SK-N-SH (cell line): ENCODE results near the gene MYD88. TPM values are rescaled to one million over a fixed set of nuclear protein-coding genes. Genes with fewer than 3 reads are reported as not detected.

Experiments used
- CTCF ChIA-PET: fragments of 300-600, 350-600 bp; formaldehyde crosslinking; extraction: SDS; loops from one replicate; lab custom pipeline; 2021; lab: Yijun Ruan, JAX
- POLR2A ChIA-PET: fragments of 350-600 bp; sonication (Branson Sonifier 250); formaldehyde crosslinking; extraction: SDS; loops from one replicate; lab custom pipeline; 2020; ENCODE audit warnings: antibody characterized with exemption, inconsistent platforms; lab: Yijun Ruan, JAX
- DNase-seq: peaks from one replicate; pipeline ENCODE4 v3.0.0; 2012
- H2AFZ ChIP-seq: fragments of 200-600 bp; sonication (generic); 2 replicates; pipeline ENCODE4 v1.8.1; 2016; ENCODE audit warnings: antibody characterized with exemption, mild to moderate bottlenecking, low read depth
- H3F3A ChIP-seq: fragments of 200-600 bp; sonication (generic); replicated peaks from 2 replicates; pipeline ENCODE3; 2016; ENCODE audit warnings: antibody characterized with exemption, mild to moderate bottlenecking; ENCODE audit not compliant: insufficient read depth
- H3K27ac ChIP-seq, 2 experiments: fragments of 200-500 bp in 1 of 2; fragments of 200-600 bp in 1 of 2; sonication (Bioruptor generic) in 1 of 2; sonication (generic), shearing (Covaris generic) in 1 of 2; 2 replicates each; pipeline versions ENCODE4 v1.5.1 to v1.6.1; 2014 to 2016; ENCODE audit warnings: low read depth in 2 of 2, inconsistent platforms in 1 of 2, low read length in 1 of 2, mild to moderate bottlenecking in 1 of 2, mixed read lengths in 1 of 2
- H3K27me3 ChIP-seq: fragments of 200-600 bp; sonication (generic), shearing (Covaris generic); 2 replicates; pipeline ENCODE4 v1.6.1; 2016; ENCODE audit warnings: mixed run types; ENCODE audit not compliant: insufficient read depth
- H3K36me3 ChIP-seq, 2 experiments: fragments of 200-500 bp in 1 of 2; fragments of 200-600 bp in 1 of 2; sonication (Bioruptor generic) in 1 of 2; sonication (generic) in 1 of 2; replicated peaks in 1 of 2; 2 replicates each; pipeline versions ENCODE3 to v1.5.1; 2014 to 2016; ENCODE audit warnings: low read length in 1 of 2, mild to moderate bottlenecking in 1 of 2; ENCODE audit not compliant: insufficient read depth in 2 of 2, control insufficient read depth in 1 of 2
- H3K4me1 ChIP-seq, 2 experiments: fragments of 200-500 bp in 1 of 2; fragments of 200-600 bp in 1 of 2; sonication (Bioruptor generic) in 1 of 2; sonication (generic), shearing (Covaris generic) in 1 of 2; 2 replicates each; pipeline versions ENCODE4 v1.5.1 to v1.6.1; 2014 to 2016; ENCODE audit warnings: low read depth in 1 of 2, low read length in 1 of 2, mixed run types in 1 of 2; ENCODE audit not compliant: insufficient read depth in 2 of 2, control insufficient read depth in 1 of 2
- H3K4me2 ChIP-seq: fragments of 200-600 bp; sonication (generic), shearing (Covaris generic); 2 replicates; pipeline ENCODE4 v1.6.1; 2017; ENCODE audit warnings: mixed run types
- H3K4me3 ChIP-seq, 2 experiments: fragments of 200-500 bp in 1 of 2; fragments of 200-600 bp in 1 of 2; sonication (Bioruptor generic) in 1 of 2; sonication (generic), shearing (Covaris generic) in 1 of 2; 2 replicates each; pipeline versions ENCODE4 v1.5.1 to v1.8.1; 2014 to 2016; ENCODE audit warnings: low read depth in 2 of 2, inconsistent platforms in 1 of 2, low read length in 1 of 2, mild to moderate bottlenecking in 1 of 2, mixed read lengths in 1 of 2, moderate library complexity in 1 of 2
- H3K79me2 ChIP-seq: fragments of 200-600 bp; sonication (generic); 2 replicates; pipeline ENCODE4 v1.8.1; 2017; ENCODE audit warnings: mild to moderate bottlenecking; ENCODE audit not compliant: insufficient read depth
- H3K9ac ChIP-seq: fragments of 200-600 bp; sonication (generic); 2 replicates; pipeline ENCODE4 v1.6.1; 2017; ENCODE audit warnings: mixed run types
- H3K9me2 ChIP-seq: fragments of 200-600 bp; sonication (generic); 2 replicates; pipeline ENCODE4 v1.6.1; 2017; ENCODE audit warnings: mixed run types
- H3K9me3 ChIP-seq: fragments of 200-600 bp; sonication (generic); 2 replicates; pipeline ENCODE4 v1.6.1; 2017; ENCODE audit warnings: mixed run types, mild to moderate bottlenecking, moderate library complexity
- H4K20me1 ChIP-seq: fragments of 200-600 bp; sonication (generic); 2 replicates; pipeline ENCODE4 v1.6.1; 2017; ENCODE audit warnings: mild to moderate bottlenecking, mixed run types; ENCODE audit not compliant: insufficient read depth
- CHD2 ChIP-seq: fragments of 150-350 bp; IDR thresholded peaks from 2 replicates; pipeline ENCODE4 v1.6.1; 2018; ENCODE audit warnings: low read length; ENCODE audit not compliant: partially characterized antibody
- CTCF ChIP-seq: fragments of 200-600 bp; sonication (generic); IDR thresholded peaks from 2 replicates; pipeline ENCODE4 v1.6.1; 2017; ENCODE audit warnings: antibody characterized with exemption, mild to moderate bottlenecking, moderate library complexity
- ELF1 ChIP-seq: IDR thresholded peaks from 2 replicates; pipeline ENCODE4 v1.4.0; 2012
- EP300 ChIP-seq, 2 experiments: IDR thresholded peaks; 2 replicates each; pipeline versions ENCODE4 v1.4.0 to v1.6.1; 2012; ENCODE audit warnings: borderline replicate concordance in 1 of 2, low read depth in 1 of 2, low read length in 1 of 2
- FOXJ3 ChIP-seq: sonication (generic); formaldehyde crosslinking; IDR thresholded peaks from 2 replicates; pipeline ENCODE4 v1.5.1; 2020; ENCODE audit warnings: mild to moderate bottlenecking, missing genetic modification reagents
- FOXM1 ChIP-seq: IDR thresholded peaks from 2 replicates; pipeline ENCODE4 v1.4.0; 2012; ENCODE audit warnings: low read depth, mild to moderate bottlenecking
- GATA2 ChIP-seq: sonication (generic); formaldehyde crosslinking; IDR thresholded peaks from 2 replicates; pipeline ENCODE4 v1.5.0; 2020; ENCODE audit warnings: mild to moderate bottlenecking, missing genetic modification reagents
- MAX ChIP-seq: IDR thresholded peaks from 2 replicates; pipeline ENCODE4 v1.4.0; 2012; ENCODE audit warnings: low read depth
- MXI1 ChIP-seq: IDR thresholded peaks from 2 replicates; pipeline ENCODE4 v1.6.1; 2012; ENCODE audit warnings: mild to moderate bottlenecking, low read depth, low read length, improper control_type of control experiment
- NFIC ChIP-seq: IDR thresholded peaks from 2 replicates; pipeline ENCODE4 v1.4.0; 2012; ENCODE audit warnings: borderline replicate concordance
- NRF1 ChIP-seq: IDR thresholded peaks from 2 replicates; pipeline ENCODE4 v1.6.1; 2012; ENCODE audit warnings: low read depth, mild to moderate bottlenecking, low read length
- POLR2AphosphoS5 ChIP-seq: IDR thresholded peaks from 2 replicates; pipeline ENCODE4 v1.6.1; 2012; ENCODE audit warnings: low read depth, low read length
- RCOR1 ChIP-seq: fragments of 150-350 bp; IDR thresholded peaks from 2 replicates; pipeline ENCODE4 v1.6.1; 2017; ENCODE audit warnings: antibody characterized with exemption, low read length
- RFX5 ChIP-seq: IDR thresholded peaks from 2 replicates; pipeline ENCODE4 v1.6.1; 2012; ENCODE audit warnings: mild to moderate bottlenecking, improper control_type of control experiment, low read length
- SMC3 ChIP-seq: IDR thresholded peaks from 2 replicates; pipeline ENCODE4 v1.6.1; 2012; ENCODE audit warnings: low read depth, low read length, improper control_type of control experiment
- USF1 ChIP-seq: IDR thresholded peaks from 2 replicates; pipeline ENCODE4 v1.4.0; 2012; ENCODE audit warnings: low read depth, borderline replicate concordance
- USF2 ChIP-seq: fragments of 150-350 bp; IDR thresholded peaks from 2 replicates; pipeline ENCODE4 v1.6.1; 2017; ENCODE audit warnings: antibody characterized with exemption, low read length, low read depth, borderline replicate concordance
- ZBTB33 ChIP-seq: IDR thresholded peaks from 2 replicates; pipeline ENCODE4 v1.4.0; 2012; ENCODE audit warnings: low read depth, borderline replicate concordance
- WGBS: methylation state at CpG from one replicate; pipeline ENCODE4 v1.1.6; 2017; ENCODE audit warnings: low lambda C conversion rate; 5-methylcytosine and 5-hydroxymethylcytosine counted together
- polyA plus RNA-seq, 3 experiments: library from polyadenylated mRNA; depleted of rRNA; stranded (reverse); fragments of >200 nt; gene quantifications; 2 replicates each; pipeline ENCODE4 v1.2.3, GENCODE V29; 2012

Gene MYD88
- polyA plus RNA-seq, 1 of the 3 experiments (the other 2 are of a cell fraction), result 24.0 TPM

- CTCF ChIA-PET, result interaction anchor here (1.6 kb wide), 1 partner anchor 7 kb away, joined by 5 read pairs; no protein-coding TSS in a partner anchor
- no peaks in the 10 kb centered on the region for H3K4me1 ChIP-seq
- H4K20me1 ChIP-seq, result no peaks in the 10 kb centered on the region
- no peaks in the 10 kb centered on the region for H3K79me2 ChIP-seq
- H3K36me3 ChIP-seq, result no peaks in the 10 kb centered on the region
- H3K27ac ChIP-seq, result no peak overlapping the region
- POLR2A ChIA-PET, result no interaction called here
- H3F3A ChIP-seq, result no peaks in the 10 kb centered on the region
- H3K9ac ChIP-seq, result no peak overlapping the region
- no peak overlapping the region for H3K4me2 ChIP-seq
- WGBS, result 73% methylated on average over 6 of the region's 6 CpGs
- H2AFZ ChIP-seq, result no peak overlapping the region
- peaks cover 7% of the 10 kb centered on the region; the same call in 1 of the 2 replicates for H3K9me3 ChIP-seq
- no peak overlapping the region for H3K4me3 ChIP-seq
- no peak for TF ChIP-seq USF2
- TF ChIP-seq GATA2 (CRISPR knock-in tag), result no peak
- no peak for TF ChIP-seq FOXM1
- no peak for TF ChIP-seq MAX
- TF ChIP-seq POLR2AphosphoS5, result no peak
- no peak for TF ChIP-seq FOXJ3
- TF ChIP-seq RCOR1, result no peak
- TF ChIP-seq NRF1, result no peak
- TF ChIP-seq CHD2, result no peak
- no peak for TF ChIP-seq USF1
- no peak for TF ChIP-seq ELF1
- no peak for TF ChIP-seq CTCF
- no peak for TF ChIP-seq RFX5
- H3K9me2 ChIP-seq, result no peaks in the 10 kb centered on the region
- no peaks in the 10 kb centered on the region for H3K27me3 ChIP-seq
- no peak for DNase-seq
Measured at GRCh38 chr3:38110314-38111050, 28.0 kb upstream of the MYD88 start.

- Histone ChIP-seq H3K9me2 (no peaks in the 10 kb centered on the region), H3K4me3 (no peak overlapping the region), H3K27me3 (no peaks in the 10 kb centered on the region), H2AFZ (no peak overlapping the region), H3K27ac (no peak overlapping the region), H3K9me3 (no peaks in the 10 kb centered on the region), H3K4me1 (no peaks in the 10 kb centered on the region), H3K79me2 (no peaks in the 10 kb centered on the region), H3K9ac (no peak overlapping the region), H4K20me1 (no peaks in the 10 kb centered on the region), H3K4me2 (no peak overlapping the region), H3F3A (no peaks in the 10 kb centered on the region), H3K36me3 (no peaks in the 10 kb centered on the region)
- 85% methylated on average over 2 of the region's 4 CpGs for WGBS
- DNase-seq, result no peak
- ChIA-PET CTCF (interaction anchor here (1.6 kb wide), 1 partner anchor 8 kb away, joined by 5 read pairs; no protein-coding TSS in a partner anchor), POLR2A (no interaction called here)
- no peak for TF ChIP-seq CHD2
- no peak for TF ChIP-seq SMC3
- TF ChIP-seq NRF1, result no peak
- TF ChIP-seq ZBTB33, result no peak
- no peak for TF ChIP-seq EP300 (IDR thresholded peaks at IDR 0.05; ENCODE audit: borderline replicate concordance in 1 of 2, low read depth in 1 of 2, low read length in 1 of 2)
- no peak for TF ChIP-seq MXI1
- TF ChIP-seq GATA2 (CRISPR knock-in tag), result no peak
- TF ChIP-seq NFIC, result no peak
- TF ChIP-seq ELF1, result no peak
- no peak for TF ChIP-seq POLR2AphosphoS5
Measured at GRCh38 chr3:38111201-38111600, 27.3 kb upstream of the MYD88 start.
